Measurements from ENCODE around the gene MYH10.

Gene MYH10

DNA sequence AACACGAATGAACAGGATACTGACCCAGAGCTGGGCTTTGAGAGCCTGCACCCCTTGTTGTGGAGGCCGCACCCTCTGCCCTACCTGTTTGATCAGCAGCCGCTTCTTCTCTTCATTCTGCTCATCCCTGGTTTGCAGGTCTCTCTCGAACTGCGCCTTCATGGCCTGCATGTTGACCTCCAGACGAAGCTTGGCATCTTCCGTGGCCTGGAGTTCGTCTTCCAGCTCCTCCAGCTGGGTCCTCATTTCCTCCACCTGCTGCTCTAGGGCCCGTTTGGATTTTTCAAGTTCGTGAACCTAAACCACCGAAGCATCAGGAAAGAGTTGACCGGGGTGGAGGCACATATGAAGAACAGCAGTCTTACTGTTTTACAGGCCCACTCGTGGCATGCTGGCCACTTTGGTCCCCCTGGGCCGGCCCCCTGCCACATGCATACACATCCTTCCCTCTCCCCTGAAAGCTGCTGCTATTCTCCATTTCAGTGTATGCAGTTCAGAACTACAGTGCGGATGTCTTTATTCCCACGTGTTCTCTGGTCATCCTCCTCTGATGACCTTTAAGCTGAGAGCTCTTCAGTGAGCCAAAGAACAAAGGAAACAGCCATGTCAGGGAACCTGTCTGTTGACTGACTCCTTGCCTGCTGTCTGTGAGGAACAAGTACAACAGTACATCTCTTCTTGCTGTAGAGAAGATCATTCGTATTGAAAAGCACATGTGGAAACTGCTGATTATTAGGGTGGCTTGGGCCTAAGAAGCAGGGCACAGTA lies 140.1 kb downstream of the MYH10 start:
- DNase-seq: no peak

DNA sequence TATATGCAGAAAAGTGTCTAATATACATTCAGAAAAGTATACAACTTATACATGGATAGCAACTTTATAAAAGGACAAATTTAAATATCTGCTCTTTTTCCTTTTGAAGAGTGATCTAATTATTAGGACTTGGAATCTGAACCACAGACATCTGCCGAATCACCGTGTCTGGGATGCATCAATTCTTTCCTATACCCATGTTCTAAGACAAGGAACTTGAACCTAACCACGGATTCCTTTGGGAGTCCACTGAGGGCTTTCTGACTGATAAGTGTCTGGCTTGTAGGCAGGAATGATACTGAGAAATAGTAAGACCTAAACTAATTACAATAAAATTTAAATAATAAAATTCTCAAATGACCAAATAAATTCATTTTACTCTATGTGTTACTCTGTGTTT lies 140.7 kb downstream of the MYH10 start:
- no peak for DNase-seq

DNA sequence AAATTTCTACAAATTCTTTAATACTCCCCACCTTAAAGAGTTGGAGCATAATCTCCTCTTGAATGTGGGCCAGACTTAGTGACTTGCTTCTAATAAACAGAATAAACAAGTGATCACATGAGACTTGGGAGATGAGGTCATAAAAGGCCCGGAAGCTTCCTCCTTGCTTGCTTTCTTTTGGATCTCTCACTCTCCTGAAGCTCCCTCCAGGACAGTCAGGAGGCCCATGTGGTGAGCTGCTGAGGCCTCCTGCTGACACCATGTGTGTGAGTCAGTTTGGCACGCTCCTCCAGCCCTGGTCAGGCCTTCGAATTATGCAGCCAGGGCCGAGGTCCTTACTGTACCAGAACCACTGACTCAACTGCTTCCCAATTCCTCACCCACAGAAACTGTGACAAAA lies 141.6 kb downstream of the MYH10 start:
- DNase-seq: no peak

DNA sequence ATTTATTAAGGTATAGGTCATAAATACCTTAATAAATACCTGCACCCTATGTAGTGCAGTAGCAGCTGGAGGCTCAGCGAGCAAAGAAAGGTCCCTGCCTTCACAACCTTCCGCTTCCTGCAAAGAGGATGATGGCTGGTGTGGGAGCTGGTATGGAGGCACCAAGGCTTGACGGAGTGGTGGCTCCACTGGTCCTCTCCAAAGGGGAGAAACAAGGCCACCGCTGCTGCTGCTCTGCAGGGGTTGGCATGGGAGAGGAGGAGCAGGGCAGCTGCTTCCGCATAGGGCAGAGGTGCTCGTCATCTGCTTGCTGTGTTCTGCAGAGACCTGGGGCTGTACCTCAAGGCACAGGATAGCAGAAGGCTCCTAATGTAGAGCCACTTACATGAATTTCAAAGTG lies 142.0 kb downstream of the MYH10 start:
- no peak for DNase-seq

DNA sequence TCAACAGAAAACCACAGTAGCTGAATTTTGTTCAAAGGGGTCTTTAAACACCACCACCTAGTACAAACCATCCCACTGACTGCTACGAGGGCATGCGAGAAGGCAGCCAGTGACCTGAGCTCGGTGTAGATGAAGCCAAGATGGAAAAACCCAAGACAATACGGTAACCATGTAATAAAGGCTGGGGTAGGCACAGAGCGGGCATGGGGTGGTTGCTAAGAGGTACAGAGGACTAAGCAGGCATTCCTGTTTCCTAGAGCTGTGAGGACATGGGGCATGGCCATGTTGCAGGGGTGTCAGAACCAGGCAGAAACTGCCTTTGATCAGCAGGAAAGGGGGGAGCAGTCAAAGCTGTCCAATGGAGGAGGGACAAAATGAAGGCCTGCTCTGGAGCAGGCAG lies 142.8 kb downstream of the MYH10 start:
- DNase-seq: no peak

DNA sequence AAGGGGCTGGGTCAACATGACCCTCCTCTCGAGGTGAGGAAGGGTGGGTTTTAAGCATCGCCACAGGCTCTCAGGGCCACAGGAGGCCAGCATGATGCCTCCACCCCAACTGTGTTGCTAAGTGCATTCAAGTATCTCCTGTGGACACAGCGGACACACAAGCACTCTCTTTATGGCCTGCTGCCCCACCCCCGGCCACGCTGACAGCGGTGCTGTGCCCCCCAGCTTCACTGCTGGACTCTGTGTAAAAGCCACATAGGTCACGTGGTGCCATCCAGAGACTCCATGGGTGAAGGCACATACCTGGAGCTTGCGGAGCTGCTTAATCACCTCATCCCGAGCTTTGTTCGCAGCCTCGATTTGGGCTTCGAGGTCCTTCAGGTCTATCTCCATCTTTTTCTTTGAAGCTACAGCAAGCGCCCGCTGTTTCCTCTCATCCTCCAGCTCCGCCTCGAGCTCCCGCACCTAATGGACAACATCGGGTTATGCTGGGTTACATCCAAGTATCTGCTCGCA lies 143.3 kb downstream of the MYH10 start:
- no peak for DNase-seq

DNA sequence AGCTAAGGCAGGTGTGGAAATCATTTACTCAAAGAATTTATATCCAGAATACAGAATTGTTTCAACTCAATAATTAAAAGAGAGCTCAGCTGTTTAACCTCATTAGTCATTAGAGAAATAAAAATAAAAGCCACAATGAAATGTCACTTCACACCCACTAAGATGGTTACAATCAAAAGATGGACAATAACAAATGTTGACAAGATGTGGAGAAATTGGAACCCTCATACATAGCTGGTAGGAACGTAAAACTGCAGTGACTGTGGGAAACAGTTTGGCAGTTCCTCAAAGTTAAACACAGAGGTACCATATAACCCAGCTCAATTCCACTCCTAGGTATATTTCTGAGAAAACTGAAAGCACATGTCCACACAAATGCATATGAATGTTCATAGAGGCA lies 145.0 kb downstream of the MYH10 start:
- DNase-seq: no peak

DNA sequence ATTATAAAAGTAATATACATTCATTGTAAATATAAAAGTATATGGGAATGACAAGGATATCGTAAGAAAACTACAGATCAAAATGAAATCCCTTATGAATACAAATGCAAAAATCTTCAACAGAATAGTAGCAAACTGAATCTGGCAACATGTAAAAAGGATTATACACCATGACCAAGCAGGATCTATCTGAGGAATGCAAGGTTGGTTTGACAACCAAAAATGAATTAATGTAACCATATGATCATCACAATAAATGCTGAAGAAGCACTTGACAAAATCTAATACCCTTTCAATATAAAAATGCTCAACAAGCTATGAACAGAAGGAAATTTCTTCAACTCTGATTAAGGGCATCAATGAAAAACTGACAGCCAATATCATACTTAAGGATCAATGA lies 146.1 kb downstream of the MYH10 start:
- no peak for DNase-seq

DNA sequence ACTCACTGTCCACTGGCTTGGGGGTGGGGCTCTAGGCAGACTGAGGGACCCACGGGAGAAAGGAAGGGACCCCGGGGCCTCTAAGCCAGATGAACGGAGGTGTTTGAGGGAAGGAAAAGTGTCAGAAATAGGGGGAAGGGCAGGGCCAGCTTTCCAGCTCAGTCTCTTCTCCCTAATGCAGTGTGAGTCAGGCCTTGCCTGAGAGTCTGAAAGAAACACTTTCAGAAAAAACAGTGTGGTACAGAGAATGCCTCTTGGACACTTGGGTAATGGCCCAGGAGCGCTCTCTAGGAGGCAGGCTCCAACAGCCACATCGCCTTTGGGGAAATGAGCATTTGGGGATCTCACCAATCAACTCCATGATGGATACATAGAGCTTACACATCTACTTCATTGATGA lies 148.0 kb downstream of the MYH10 start:
- no peak for DNase-seq

DNA sequence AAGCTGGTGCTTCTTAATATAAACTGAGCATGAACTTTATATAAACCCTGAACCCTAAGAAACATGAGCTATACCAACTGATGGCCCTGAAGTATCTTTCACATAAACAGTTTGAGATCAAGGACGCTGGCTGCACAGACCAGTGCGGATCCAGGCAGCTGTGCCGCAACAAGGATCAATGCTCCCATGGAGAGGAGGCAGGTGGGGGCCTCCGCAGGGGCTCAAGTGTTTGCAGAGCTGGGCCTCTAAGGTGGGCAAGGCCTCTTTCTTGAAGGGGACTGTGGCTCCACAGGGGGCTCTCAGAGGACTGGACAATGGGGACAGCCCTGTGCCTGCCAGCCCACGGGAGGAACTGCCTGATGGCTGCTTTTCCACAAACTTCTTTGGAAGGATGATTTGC lies 148.8 kb downstream of the MYH10 start:
- DNase-seq: no peak

DNA sequence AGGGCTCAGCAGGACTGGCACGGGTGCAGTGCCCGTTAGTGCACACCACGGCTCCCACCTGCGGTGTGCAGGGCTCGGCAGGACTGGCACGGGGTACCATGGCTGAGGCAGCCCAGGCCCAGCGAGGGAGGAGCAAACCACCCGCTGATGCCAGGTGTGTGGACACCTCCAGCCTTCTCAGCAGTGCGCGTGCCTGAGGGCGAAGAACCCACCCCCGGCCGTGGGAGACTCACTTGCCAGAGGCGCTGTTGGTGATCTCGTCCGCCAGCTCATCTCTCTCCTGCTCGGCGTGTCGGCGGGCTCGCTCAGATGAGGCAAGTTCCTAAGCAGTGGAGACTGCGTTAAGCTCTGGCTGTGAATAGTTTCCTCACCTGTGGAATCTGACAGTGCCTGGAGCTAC lies 149.4 kb downstream of the MYH10 start:
- DNase-seq: no peak

DNA sequence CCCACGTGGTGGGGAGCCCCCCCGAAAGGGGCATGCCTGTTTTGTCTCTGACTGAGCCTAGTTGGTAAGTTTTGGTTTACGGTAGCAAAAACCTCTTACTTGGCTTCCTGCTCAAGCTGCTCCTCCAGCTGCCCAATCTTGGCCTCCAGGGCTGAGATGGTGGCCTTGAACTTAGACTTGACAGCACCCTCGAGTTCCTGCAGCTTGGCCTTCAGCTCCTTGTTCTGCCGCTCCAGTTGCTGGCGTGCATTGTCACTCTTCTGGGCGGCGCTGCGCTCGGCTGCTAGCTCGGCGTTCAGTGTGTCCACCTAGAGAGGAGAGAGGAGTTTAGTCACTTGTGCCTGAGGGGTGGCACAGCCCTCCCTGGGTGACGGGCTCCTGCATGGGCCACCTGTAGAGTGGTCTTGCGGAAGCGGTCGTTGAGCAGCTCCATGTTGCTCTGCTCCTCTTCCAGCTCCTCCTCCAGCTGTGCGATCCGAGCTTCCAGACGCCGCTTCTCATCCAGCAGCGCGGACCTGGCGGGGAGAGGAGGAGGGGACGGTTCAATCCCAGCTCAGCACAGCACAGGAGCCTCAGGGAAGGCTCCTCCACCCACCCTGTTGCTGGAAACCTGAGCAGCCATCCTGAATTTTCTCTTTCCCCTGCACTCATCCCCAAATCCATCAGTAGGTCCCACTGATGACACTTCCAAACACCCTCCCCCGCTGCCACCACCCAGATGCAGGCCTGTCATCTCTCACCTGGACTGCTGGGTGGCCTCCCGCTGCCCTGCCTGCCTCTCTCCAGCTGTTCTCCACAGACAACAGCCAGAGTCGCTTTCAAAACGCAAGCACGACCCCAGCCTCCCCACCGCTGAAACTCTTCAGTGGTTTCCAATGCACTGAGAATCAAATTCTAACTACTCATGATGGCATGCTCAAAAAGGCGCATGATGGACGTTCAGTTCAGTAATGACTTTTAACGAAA lies 150.2 kb downstream of the MYH10 start:
- DNase-seq: no peak

DNA sequence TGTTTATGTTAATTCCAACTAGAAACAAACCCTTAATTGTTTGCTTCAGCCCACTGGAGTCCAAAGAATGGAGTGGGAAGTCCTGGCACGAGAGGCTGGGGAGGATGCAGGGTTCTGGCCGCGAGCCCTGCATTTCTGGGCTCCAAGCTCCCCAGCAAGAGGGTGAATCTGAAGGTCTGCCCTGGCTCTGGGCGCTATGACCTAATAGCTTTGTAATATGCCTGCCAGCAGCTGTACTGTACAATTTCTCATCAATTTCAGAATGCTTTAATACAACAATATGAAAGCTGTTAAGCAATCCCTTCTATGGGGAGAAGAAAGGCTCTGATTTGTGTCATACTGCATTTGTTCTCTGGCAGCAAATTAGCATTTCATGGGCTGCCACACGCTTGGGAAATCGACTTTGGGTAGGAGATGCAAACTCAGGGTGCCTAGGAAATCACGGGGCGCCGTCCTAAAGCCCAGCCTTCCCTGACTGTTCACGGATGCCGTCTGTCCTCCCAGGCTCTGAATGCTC lies 151.0 kb downstream of the MYH10 start:
- no peak for DNase-seq

DNA sequence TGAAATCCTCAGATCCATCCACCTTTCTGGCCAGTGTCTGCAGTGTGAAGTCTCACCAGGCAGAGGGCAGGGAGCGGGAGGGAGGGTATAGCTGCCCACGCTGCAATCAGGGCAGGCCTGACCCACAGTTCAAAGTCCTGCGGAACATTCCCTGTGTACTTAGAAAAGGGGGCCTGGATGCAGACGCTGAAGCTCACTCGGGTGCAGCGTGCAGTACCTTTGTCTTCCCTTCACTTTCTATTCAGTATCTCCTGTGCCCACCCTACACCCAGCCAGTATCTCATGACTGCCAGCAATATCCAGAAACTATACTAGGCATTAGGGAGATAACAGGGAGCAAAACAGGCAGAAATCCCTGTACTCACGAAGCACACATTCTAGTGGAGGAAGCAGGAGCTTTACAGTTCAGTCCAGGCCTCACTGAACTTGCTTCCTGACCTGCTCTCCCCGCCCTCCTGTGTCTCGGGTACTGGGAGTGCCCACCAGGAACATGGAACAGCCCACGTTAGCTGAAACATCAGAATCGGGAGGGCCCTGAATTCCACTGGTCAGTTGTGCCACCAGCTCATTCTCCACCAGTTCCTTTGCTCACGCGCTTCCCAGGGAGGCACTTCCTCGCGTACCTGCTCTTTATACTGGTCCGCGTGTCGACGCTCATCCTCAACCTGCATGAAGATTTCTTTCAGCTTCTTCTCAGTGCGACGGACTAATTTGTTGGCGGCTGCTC lies 152.6 kb downstream of the MYH10 start:
- no peak for DNase-seq

DNA sequence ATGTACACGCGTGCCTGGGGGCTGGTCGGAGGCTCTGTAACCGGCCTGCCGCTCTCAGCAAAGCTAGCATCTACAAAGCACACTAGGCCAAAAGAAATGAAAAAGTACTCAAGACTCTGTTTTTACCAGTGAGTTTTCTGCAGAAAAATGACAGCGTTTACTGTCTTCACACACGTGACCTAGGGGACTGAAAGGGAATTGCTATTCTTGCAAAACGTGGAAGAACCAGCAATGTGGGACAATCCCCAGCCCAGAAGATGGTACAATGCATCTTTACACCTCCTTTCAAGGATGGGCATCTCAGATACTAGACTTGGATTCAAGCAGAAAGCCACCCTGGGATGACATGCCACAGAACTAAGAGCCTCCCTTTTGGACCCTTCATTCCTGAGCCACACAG lies 153.4 kb downstream of the MYH10 start:
- DNase-seq: no peak

DNA sequence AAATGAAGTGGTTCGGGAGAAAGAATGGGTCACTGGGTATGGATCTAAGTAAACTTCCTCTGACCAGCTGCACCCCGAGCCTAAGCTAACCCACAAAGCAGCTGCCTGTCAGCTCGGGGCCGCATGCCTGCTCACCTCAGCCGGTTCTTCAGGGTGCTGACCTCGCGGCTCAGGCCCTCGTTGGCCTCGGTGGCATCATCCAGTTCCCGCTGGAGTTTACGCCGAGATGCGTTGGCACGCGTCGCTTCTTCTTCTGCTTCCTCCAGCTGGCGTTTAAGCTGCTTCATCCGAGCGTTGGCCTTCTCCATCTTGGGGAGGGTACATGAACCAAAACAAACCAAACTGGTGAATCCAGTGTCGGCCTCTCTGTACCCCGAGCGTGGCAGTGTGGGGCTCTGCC lies 153.8 kb downstream of the MYH10 start:
- DNase-seq: no peak

DNA sequence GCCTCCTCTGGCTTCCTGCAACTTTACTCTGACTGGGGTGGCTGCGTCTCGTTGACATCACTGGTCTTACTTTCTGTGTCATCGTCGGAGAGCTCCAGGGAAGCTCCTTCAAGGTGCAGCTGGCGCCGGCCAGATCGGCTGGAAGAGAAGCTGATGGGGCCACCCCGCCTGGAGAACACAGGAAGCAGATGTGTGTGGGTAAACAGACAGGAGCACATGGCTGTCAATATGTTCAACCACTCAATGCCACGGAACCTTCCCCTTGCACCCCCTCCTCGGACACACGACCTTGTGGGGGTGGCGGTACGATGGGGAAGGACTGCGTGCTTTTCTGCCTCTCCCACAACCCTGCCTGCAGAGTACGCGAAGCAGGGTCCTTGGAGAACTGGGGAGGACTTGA lies 154.7 kb downstream of the MYH10 start:
- no peak for DNase-seq

DNA sequence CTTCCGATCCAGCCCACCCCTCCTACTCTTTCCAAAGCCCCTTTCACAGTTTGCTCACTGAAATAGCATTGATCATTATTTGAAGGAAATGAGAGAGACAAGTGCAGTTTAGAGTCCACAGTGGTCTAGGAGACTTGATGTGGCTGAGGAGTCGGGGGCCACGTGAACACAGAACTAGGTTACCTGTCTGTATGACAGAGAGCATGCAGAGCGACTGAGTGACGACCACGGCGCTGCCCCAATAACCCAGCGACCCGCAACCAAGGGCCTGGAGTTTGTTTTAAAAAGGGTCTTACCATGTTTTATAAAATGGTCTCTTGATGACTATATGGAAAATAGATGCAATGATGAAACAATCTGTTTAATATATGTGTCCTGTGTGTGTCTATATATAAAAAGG lies 155.3 kb downstream of the MYH10 start:
- DNase-seq: no peak

DNA sequence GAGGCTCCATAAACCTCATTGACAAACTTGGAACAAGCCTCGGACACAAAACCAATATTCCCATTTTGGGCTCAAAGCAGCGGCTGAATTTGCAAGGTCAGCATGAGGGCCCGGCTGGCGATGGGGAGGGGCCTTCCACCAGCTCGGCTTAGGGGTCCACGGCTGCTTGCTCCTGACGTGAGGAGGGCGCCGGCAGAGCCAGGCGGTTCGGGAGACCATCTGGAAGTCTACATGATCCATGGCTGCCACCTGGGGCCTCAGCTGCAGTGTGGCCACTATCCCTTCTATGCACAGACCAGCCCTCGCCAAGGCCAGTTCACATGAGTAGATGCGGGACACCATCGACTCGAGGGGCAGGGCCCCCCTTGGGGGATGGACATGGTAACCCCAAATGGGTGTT lies 155.7 kb downstream of the MYH10 start:
- DNase-seq: no peak

DNA sequence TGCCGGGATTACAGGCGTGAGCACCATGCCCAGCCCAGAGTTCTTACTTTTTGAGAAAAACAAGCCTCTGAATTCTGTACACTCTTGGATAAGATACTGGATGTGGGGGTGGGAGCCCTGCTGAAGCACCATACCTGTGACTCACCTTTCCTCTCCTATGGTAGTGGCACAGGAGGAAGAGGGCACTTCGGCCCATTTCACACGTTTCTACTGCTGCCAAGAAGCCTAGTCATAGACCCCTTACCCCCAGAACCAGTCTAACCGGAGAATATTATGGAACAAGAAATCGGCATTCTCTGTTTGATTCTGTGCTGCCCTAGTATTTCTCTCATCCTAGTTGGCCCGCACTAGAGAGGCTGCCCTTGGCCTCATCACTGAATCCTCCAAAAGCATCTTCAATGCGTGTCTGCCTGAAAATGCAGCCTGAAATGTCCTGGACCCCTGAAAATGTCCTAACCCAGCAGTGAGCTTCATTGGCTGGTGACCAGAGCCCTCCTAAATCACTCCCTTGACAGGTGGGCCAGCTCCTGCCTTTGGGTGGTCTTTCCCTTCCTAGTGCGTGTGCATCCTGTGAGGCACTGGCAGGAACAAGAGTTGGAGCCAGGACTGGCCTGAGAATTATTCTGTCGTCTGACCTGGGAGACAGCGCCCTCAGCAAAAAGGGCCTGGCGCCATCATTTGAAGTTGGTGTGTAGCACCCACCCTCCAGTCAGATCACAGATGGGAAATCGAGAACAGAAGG lies 156.9 kb downstream of the MYH10 start:
- DNase-seq: no peak

DNA sequence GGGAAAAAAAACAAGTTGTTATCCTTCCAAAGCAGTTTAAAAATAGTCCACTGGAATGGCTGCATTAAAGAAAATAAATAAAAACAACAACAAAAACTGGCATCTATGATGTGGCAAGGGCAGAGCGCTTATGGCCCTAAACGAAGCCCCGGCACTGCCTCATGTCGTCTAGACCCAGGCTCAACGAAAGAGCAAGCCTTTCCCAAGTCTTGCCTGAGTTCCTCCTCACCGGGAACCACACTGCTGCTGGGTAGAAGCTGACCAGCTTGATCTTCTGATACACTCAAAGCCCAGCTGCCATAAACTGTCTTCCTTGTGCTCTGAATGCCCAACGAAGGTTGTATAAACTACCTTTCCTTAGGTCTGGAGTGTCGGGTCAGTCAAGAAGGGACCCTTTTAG lies 157.9 kb downstream of the MYH10 start:
- DNase-seq: no peak

DNA sequence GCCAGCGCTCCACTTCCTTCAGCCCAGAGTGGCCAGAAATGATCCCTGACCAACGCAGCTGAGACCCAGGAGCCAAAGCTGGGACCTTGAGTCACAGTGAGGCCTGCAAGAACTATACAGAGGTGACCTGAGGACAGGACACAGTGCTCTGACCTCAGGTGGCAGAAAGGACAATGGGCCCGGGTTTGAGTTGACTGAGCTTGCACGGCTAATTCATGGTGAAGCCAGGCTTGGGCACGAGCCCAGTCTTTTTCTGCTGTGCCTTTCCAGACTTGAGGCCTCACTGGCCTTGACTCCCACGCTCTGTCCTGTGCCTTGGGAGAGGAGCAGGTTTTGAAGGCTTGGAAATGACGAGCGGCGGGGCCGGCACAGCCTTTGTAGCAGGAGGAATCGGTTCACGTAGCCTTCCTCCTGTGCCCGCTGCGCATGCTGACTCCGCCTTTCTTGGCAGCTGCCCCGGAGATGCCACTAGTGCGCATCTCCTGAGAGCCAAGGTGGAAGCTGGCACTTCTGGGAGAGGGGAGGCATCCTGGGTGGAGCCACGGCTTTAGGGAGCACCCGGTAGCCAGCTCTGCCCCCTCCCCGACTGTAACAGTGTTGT lies 160.0 kb downstream of the MYH10 start:
- no peak for DNase-seq

Data from NCI-H526 (cell line).